D341Med (cell line): Measurements from ENCODE around the gene AOAH.
"Not testable (repeated sequence)": the region's sequence is repeated elsewhere in the genome, so short reads cannot be mapped to it uniquely, and the experiment has no call there.

ENCODE experiments used
- DNase-seq: peaks from one replicate; pipeline ENCODE4 v3.0.0; 2012; ENCODE audit warnings: low spot score

Gene AOAH

DNA sequence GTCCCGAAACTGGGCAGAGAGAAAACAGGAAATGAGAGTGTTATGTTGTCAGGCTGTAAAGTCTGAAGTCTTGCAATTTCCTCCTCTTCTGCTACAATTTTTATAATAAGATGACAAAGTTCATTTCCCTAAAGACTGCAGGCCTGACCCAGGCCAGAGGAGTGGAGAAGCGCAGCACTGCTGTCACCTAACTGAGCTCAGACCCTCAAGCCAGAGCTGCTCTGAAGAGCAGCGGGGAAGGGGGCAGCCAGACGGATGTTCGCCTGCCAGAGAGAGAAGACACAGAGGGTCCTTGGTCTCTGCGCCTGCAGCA lies 12.6 kb upstream of the AOAH start:
- DNase-seq, result no peak

DNA sequence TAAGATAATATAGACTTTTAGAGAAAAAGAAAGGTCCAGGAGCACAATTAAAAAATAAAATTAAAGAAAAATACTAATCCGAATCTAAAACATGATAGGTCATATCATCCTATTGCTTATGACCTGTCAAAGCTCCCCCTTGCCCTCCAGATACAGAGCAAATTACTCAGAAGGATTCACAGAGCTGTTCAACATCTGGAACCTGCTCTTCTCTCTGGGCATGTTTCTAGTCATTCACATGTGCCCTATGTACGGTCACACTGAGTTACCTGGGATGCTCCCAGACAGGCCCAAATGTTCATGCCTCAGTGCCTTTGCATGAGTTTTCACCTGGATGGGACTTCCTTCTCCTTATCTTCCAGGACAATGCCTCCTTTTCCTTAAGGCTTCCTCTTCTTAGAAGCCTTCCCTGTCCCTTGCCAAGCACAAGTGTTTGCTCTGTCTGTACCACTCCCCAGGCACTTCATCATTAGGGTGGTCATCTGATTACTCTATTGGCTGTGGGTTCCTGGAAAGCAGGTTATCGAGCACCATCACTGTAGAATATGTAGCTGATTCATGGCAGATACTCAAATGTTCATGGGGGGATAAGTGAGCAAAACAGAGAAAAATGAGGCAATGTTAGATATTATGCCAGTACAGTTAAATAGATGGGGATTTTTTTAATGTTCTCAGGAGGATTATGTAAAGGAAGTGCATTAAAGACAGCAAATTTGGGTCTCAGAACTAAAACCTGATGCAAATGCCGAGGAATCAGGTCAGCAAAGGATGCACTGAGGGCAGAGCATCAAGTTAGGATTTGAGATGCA lies 12.0 kb upstream of the AOAH start:
- DNase-seq, result no peak

- no peak for DNase-seq
Measured at GRCh38 chr7:36735172-36735571, 10.9 kb upstream of the AOAH start.

DNA sequence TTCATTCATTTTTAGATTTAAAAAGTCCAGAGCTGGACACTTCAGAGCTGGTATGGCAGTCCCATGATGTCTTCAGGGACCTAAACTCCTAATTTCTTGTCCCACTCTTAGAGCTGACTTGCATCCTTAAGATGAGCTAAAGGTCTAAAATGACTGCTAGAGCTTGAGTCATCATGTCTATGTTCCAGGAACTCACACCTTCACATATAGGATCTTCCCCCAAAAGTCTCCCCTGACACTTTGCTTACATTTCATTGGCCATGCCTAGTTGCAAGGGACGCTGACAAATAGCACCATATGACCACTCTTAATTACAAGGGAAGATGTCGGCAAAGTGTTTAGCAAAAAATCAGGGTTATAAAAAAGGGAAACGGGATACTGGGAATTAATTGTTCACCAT lies 10.4 kb upstream of the AOAH start:
- no peak for DNase-seq

GRCh38 chr7:36733411-36733810 lies 9.1 kb upstream of the AOAH start:
- DNase-seq, result no peak

DNA sequence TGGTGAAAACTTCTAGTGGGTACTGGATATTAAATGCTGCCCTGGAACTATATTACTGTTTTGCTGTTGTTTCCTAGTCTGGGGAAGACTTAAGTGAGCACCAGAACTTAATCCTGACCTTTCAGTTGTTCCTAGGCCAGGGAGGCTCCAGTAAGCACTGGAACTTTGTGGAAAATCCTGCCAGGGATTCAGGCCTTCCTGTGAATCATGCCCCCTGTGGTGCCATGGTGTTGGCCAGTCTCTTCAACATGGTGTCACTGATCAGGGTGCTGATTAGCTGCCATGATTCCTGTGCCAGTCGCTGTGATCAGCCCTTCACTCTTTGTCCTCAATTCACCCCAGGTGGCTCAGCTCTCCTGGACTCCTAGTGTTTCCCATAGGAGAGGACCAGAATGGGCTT lies 8.5 kb upstream of the AOAH start:
- DNase-seq, result no peak

DNA sequence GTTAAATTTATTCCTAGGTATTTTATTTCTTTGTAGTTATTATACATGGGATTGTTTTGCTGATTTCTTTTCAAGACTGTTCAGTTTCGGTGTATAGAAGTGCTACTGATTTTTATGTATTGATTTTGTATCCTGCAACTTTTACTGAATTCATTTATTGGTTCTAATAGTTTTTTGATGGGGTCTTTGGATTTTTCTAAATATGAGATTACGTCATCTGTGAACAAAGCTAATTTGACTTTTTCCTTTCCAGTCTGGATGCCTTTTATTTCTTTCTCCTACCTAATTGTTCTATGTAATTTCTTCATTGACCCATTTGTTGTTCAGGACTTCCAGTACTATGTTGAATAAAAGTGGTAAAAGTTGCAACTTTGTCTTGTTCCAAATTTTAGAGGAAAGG lies 5.8 kb upstream of the AOAH start:
- no peak for DNase-seq

DNA sequence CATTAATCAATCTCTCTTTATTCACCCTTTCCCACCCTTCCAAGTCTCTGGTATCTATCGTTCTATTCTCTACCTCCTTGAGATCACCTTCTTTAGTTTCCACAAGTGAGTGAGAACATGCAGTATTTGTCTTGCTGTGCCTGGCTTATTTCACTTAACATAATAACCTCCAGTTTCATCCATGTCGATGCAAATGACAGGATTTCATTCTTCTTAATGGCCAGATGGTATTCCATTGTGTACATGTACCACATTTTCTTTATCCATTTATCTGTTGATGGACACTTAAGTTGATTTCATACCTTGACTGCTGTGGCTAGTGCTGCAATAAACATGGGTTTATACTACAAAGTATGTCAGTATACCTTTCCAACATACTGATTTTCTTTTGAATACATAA lies 3.8 kb upstream of the AOAH start:
- DNase-seq, result no peak

DNA sequence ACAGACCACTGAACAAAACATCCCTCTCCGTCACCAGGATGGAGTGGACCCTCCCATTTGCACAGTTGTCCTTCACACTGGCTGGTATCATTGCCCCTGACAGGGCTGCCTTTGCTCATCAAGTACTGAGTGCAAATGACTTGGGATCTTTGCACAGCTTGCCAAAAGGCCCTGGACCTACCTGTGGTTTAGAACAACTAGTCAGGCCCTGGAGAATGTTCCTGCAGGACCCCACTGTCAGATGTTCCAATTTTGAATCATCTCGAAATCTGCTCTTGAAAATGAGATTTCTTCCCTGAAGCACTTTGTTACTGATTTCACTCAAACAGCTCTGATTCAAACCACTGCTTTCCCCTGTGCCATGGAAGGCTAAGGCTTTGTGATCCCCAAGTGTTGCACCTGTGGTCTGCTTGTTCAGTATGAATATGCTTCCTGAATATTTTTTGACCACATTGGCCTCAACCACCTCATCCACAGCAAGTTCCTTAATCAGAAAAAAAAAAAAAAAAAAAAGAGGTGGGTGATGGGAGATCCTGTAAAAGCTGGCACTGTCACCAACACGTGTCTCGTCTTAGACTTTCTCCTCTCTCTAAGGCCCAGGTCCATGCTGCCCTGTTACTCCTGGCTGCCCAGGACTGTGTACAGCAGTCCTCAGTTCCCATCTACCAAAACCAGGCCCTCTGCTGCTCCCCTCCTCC lies 2.7 kb upstream of the AOAH start:
- no peak for DNase-seq

DNA sequence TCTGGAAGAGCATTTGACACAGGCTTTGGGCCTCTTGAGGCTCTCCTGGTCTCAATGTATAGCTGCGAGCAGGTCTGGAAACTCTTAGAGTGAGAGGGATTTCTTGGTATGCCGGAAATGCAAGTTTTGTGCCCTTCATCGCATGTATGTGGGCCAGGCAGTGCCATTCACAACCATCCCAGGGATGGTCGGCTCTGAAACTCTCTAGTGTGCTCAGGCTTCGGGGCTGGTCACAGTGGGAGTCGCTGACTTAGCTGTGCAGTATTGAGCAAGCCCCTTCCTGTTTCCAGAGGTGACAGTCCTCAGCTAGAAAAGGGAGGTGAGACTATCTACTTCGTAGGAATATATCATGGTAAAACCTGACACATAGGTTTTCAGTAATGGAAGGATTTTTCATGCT lies 2.0 kb upstream of the AOAH start:
- no peak for DNase-seq

- DNase-seq, result no peak
Measured at GRCh38 chr7:36724996-36725395, 702 bp upstream of the AOAH start.

- DNase-seq, result no peak
Measured at GRCh38 chr7:36723291-36723690, 1.0 kb downstream of the AOAH start.

GRCh38 chr7:36719083-36719632 lies 5.1 kb downstream of the AOAH start:
- DNase-seq, result no peak

DNA sequence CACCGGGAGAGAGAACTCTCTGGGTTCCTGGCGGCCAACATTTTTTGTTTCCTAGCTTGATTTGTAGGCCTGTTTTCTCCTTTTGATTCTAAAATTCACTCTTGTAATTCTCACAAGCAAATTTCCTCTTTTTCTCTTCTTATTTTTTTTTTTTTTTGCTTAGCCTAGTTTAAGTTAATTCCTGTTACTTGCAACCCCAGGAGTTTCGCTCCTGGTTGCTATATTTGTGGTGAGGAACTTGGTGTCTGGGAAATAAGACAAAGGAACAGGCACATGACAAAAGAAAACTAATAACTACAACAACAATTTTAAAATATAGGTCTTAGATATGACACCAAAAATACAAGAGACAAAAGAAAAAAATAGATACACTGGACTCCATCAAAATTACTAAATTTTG lies 6.7 kb downstream of the AOAH start:
- DNase-seq, result no peak

GRCh38 chr7:36716802-36717201 lies 7.5 kb downstream of the AOAH start:
- not testable (repeated sequence) for DNase-seq

- no peak for DNase-seq
Measured at GRCh38 chr7:36712015-36712414, 12.3 kb downstream of the AOAH start.

DNA sequence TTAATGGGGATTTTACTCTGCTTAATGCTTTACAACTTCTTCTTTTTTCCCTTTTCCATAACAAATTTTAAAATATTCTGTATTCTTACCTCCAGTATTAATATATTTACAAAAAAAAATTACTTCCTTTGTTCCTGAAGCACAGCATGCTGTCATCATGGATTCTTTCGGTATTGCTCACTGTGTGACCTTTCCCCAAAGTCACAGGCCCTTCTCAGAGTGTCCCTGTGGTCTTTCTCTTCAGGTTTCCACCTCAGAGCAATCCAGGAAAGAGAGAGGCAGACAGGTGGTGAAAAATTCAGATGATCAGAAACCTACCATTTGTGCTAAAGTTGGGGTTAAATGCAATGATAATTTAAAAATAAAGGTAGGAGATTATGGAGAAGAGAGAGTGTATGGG lies 13.0 kb downstream of the AOAH start:
- no peak for DNase-seq

GRCh38 chr7:36710186-36710791 lies 14.0 kb downstream of the AOAH start:
- no peak for DNase-seq

GRCh38 chr7:36708767-36709166 lies 15.5 kb downstream of the AOAH start:
- no peak for DNase-seq

DNA sequence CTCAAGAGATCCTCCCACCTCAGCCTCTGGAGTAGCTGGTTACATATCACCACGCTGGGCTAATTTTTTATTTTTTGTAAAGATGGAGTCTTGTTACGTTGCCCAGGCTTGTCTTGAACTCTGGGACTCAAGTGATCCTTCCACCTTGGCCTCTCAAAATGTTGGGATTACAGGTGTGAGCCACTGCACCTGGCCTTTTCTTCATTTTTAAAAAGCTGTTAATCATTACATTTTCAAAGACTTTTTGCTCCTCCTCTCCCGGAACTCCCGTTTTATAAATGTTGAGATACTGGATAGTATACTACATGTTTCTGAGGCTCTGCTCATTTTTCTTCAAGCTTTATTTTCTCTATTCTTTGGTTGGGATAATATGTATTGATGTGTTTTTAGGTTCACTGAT lies 16.4 kb downstream of the AOAH start:
- no peak for DNase-seq

DNA sequence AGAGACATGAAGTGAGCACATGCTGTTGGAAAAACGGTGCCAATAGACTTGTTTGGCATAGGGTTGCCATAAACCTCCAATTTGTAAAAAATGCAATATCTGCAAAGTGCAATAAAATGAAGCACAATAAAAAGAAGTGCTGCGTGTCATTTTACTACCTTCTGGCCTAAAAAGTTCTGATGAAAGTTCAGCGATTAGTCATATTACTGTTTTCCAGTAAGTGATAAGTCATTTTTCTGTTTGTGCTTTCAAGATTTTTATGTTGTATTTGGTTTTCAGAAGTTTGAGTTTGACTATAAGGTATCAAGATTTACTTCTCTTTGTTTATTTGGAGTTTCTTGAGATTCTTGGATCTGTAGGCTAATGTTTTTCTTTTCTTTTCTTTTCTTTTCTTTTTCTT lies 16.8 kb downstream of the AOAH start:
- DNase-seq, result no peak

DNA sequence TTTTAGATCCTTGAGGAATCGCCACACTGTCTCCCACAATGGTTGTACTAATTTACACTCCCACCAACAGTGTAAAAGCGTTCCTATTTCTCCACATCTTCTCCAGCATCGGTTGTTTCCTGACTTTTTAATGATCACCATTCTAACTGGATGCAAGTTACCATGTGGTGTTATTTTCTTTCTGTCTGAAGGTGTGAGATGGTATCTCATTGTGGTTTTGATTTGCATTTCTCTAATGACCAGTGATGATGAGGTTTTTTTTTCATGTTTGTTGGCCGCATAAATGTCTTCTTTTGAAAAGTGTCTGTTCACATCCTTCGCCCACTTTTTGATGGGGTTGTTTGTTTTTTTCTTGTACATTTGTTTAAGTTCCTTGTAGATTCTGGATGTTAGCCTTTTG lies 20.4 kb downstream of the AOAH start:
- DNase-seq, result not testable (repeated sequence)

DNA sequence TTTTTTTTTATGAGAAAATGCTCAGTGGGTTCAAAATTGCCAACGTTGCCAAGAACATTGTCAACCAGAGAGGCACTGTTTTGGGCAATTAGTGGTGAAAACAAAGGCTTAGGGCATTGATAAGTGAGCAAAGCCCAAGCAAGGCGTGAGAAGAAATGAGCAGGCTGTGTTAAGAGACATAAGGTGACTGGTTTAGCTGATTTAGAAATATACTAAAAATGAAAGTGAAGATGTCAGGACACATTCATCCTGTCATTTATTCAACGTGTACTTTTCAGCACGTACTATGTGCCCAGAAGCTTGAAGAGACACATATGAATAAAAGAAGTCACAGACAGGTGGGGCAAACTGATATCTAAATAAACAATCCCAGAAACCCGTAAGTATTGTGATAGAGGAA lies 31.8 kb downstream of the AOAH start:
- DNase-seq, result no peak
